ENCODE data around the gene CD226.

The CD226 gene

GRCh38 chr18:69814861-69815385 lies 132.8 kb downstream of the CD226 start:
- no peak overlapping the region for H3K4me2 ChIP-seq (ENCODE audit: insufficient read depth, low read length)

GRCh38 chr18:69813559-69813958 lies 134.1 kb downstream of the CD226 start:
- Histone ChIP-seq H3K79me2 (ENCODE audit: insufficient read depth, low read length) (no peaks in the 10 kb centered on the region), H3K27me3 (ENCODE audit: insufficient read depth, low read length, poor library complexity) (no peaks in the 10 kb centered on the region), H3K4me2 (ENCODE audit: insufficient read depth, low read length) (no peak overlapping the region), H3K27ac (ENCODE audit: low read length) (no peak overlapping the region), H2AFZ (ENCODE audit: low read depth, low read length) (no peak overlapping the region), H3K9ac (ENCODE audit: low read depth, low read length) (no peak overlapping the region), H3K4me3 (ENCODE audit: low read depth in 1 of 2, low read length in 2 of 2) (no peak overlapping the region), H3K4me1 (ENCODE audit: insufficient read depth, low read length) (no peaks in the 10 kb centered on the region), H4K20me1 (ENCODE audit: insufficient read depth, low read length) (no peaks in the 10 kb centered on the region), H3K9me3 (ENCODE audit: insufficient read depth, low read length, severe bottlenecking) (no peaks in the 10 kb centered on the region), H3K36me3 (ENCODE audit: insufficient read depth, low read length) (no peaks in the 10 kb centered on the region)
- DNase-seq, result no peak
- TF ChIP-seq EZH2 (IDR thresholded peaks at IDR 0.05; ENCODE audit: borderline replicate concordance, low read depth, low read length, severe bottlenecking) (no peak), CTCF (IDR thresholded peaks at IDR 0.05; ENCODE audit: borderline replicate concordance, extremely low read depth, low read length, poor library complexity, severe bottlenecking) (no peak)
- ATAC-seq (ENCODE audit: insufficient read depth, low read depth), result no peak

More at GRCh38 chr18:69814861-69815385, 132.8 kb downstream of the CD226 start:
- no peak for ATAC-seq (ENCODE audit: insufficient read depth, low read depth)
- Histone ChIP-seq H2AFZ (ENCODE audit: low read depth, low read length) (no peak overlapping the region), H3K27me3 (ENCODE audit: insufficient read depth, low read length, poor library complexity) (no peaks in the 10 kb centered on the region), H4K20me1 (ENCODE audit: insufficient read depth, low read length) (no peaks in the 10 kb centered on the region), H3K9ac (ENCODE audit: low read depth, low read length) (no peak overlapping the region), H3K79me2 (ENCODE audit: insufficient read depth, low read length) (no peaks in the 10 kb centered on the region), H3K36me3 (ENCODE audit: insufficient read depth, low read length) (no peaks in the 10 kb centered on the region), H3K4me3 (ENCODE audit: low read depth in 1 of 2, low read length in 2 of 2) (no peak overlapping the region), H3K9me3 (ENCODE audit: insufficient read depth, low read length, severe bottlenecking) (no peaks in the 10 kb centered on the region), H3K27ac (ENCODE audit: low read length) (no peak overlapping the region), H3K4me1 (ENCODE audit: insufficient read depth, low read length) (no peaks in the 10 kb centered on the region)
- TF ChIP-seq CTCF (IDR thresholded peaks at IDR 0.05; ENCODE audit: borderline replicate concordance, extremely low read depth, low read length, poor library complexity, severe bottlenecking) (no peak), EZH2 (IDR thresholded peaks at IDR 0.05; ENCODE audit: borderline replicate concordance, low read depth, low read length, severe bottlenecking) (no peak)
- DNase-seq, result no peak

GRCh38 chr18:69808399-69808798 lies 139.3 kb downstream of the CD226 start:
- H3K9me3 ChIP-seq (ENCODE audit: insufficient read depth, low read length, severe bottlenecking), result no peaks in the 10 kb centered on the region
- H3K4me1 ChIP-seq (ENCODE audit: insufficient read depth, low read length), result no peaks in the 10 kb centered on the region
- H2AFZ ChIP-seq (ENCODE audit: low read depth, low read length), result no peak overlapping the region
- no peak overlapping the region for H3K27ac ChIP-seq (ENCODE audit: low read length)
- no peak overlapping the region for H3K9ac ChIP-seq (ENCODE audit: low read depth, low read length)
- H4K20me1 ChIP-seq (ENCODE audit: insufficient read depth, low read length), result no peaks in the 10 kb centered on the region
- H3K27me3 ChIP-seq (ENCODE audit: insufficient read depth, low read length, poor library complexity), result no peaks in the 10 kb centered on the region
- no peak for ATAC-seq (ENCODE audit: insufficient read depth, low read depth)
- no peaks in the 10 kb centered on the region for H3K79me2 ChIP-seq (ENCODE audit: insufficient read depth, low read length)
- no peak overlapping the region for H3K4me3 ChIP-seq (ENCODE audit: low read depth in 1 of 2, low read length in 2 of 2)
- TF ChIP-seq CTCF (IDR thresholded peaks at IDR 0.05; ENCODE audit: borderline replicate concordance, extremely low read depth, low read length, poor library complexity, severe bottlenecking) (no peak), EZH2 (IDR thresholded peaks at IDR 0.05; ENCODE audit: borderline replicate concordance, low read depth, low read length, severe bottlenecking) (no peak)
- DNase-seq, result no peak
- H3K4me2 ChIP-seq (ENCODE audit: insufficient read depth, low read length), result no peak overlapping the region
- H3K36me3 ChIP-seq (ENCODE audit: insufficient read depth, low read length), result no peaks in the 10 kb centered on the region
